Psoas muscle (tissue), 8 donors: ENCODE results near the gene BCAR3. TPM values are rescaled to one million over a fixed set of nuclear protein-coding genes. Genes with fewer than 3 reads are reported as not detected.

Source experiments
- ATAC-seq, 4 donors: fragments of 200-7000 bp; cut with Tn5 transposase; one replicate each; pipeline ENCODE4 v1.9.1; 2020; ENCODE audit warnings: moderate library complexity in 3 of 4, mild to moderate bottlenecking in 2 of 4
- DNase-seq, 2 donors: peaks; one replicate each; pipeline ENCODE4 v3.0.0-alpha.2; 2020
- H3K27ac ChIP-seq: fragments of 200-600 bp; one replicate; pipeline ENCODE4 v1.8.0; 2022
- H3K27me3 ChIP-seq, 3 donors: fragments of 200-600 bp in 1 of 3; one replicate each; pipeline versions ENCODE4 v1.6.1 to v1.8.0; 2013 to 2022; ENCODE audit warnings: low read length in 2 of 3, mild to moderate bottlenecking in 2 of 3, moderate library complexity in 1 of 3; ENCODE audit not compliant: insufficient read depth in 3 of 3
- H3K36me3 ChIP-seq, 2 donors: fragments of 200-600 bp in 1 of 2; one replicate each; pipeline versions ENCODE4 v1.6.1 to v1.8.0; 2013 to 2022; ENCODE audit warnings: low read depth in 1 of 2, mild to moderate bottlenecking in 1 of 2, moderate library complexity in 1 of 2; ENCODE audit not compliant: insufficient read depth in 1 of 2
- H3K4me1 ChIP-seq: fragments of 200-600 bp; one replicate; pipeline ENCODE4 v1.8.0; 2022
- H3K4me3 ChIP-seq: fragments of 200-600 bp; one replicate; pipeline ENCODE4 v1.8.0; 2022; ENCODE audit warnings: mild to moderate bottlenecking
- H3K9me3 ChIP-seq: fragments of 200-600 bp; one replicate; pipeline ENCODE4 v1.8.0; 2022
- whole genome bisulfite sequencing, 3 donors: extraction: QIAGEN DNeasy Blood & Tissue Kit; methylation state at CpG; one replicate each; pipeline versions ENCODE4 v1.1.6 to v1.1.7; 2013; 5-methylcytosine and 5-hydroxymethylcytosine counted together
- intact Hi-C, 2 donors: fragments of 100-400 bp; cut with DNase I; formaldehyde crosslinking; loops; one replicate each; pipeline versions ENCODE4 v1.11.0 to v1.14.2; 2022
- polyA plus RNA-seq, 3 donors: library from polyadenylated mRNA; stranded (reverse); fragments of 200-250 nt; gene quantifications; one replicate each; pipeline ENCODE4 v1.2.3, GENCODE V29; 2013
- total RNA-seq, 4 donors: library from RNA; stranded (reverse); fragmentation: NEBNext Ultra II Directional in 2 of 4; extraction: Animal tissue kit (Norgen Biotek cat#: 25700) in 2 of 4; gene quantifications; one replicate each; pipeline versions ENCODE4 v1.2.1 to v1.2.4, GENCODE V29; 2021 to 2023
- TF ChIP-seq, protein P1 (sequence below): fragments of 200-600 bp; IDR thresholded peaks from one replicate; pipeline ENCODE4 v1.8.0; 2022; ENCODE audit warnings: antibody characterized with exemption
- donor health status: healthy with polysubstance abuse.
- donor health status: DM: no; HTN: no; CAD: no; lungs with moderate emphysema.
- donor health status: Bipolar disorder and iron deficiency.
- donor health status: healthy.
- donor health status: DM: yes; HTN: yes; CAD: no.
- donor health status: DM: no; HTN: no; CAD: no.
- donor health status: DM: no; HTN: no; CAD: no.
- donor health status: DM: yes; HTN: yes; CAD: no.

Gene BCAR3
- total and polyA plus RNA-seq, 7 donors, result 15.8 to 64.1 (median 18.4) TPM

DNA sequence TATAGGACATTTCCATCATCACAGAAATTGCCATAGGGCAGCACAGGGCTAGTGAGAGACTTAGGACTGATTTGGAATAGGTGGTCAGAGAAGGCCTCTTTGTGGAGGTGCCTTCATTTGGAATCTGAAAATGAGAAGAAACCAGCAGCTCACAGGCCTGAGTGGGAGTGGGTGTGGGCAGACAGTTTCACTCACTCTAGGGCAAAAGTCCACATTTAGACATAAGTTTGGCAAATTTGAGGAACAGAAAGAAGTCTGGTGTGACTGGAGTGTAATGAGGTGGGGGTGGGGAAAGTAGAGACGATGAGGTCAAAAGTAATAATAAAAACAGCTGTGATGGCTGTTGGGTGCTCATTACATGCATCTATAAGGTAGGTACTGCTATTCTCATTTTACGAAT lies 22.4 kb upstream of the BCAR3 start:
- ATAC-seq (no peak), DNase-seq (no peak)
- Histone ChIP-seq H3K27ac (peak overlapping the region; percentile 93), H3K27me3 (peaks cover 0 to 2% (median 0%) of the 10 kb centered on the region in 3 donors), H3K36me3 (no peaks in the 10 kb centered on the region), H3K4me3 (no peak overlapping the region), H3K9me3 (no peaks in the 10 kb centered on the region), H3K4me1 (peaks cover 36% of the 10 kb centered on the region)
- 76 to 84% (median 83%) methylated on average over 2 of the region's 2 CpGs for WGBS, 3 donors
- TF ChIP-seq, protein P1, sequence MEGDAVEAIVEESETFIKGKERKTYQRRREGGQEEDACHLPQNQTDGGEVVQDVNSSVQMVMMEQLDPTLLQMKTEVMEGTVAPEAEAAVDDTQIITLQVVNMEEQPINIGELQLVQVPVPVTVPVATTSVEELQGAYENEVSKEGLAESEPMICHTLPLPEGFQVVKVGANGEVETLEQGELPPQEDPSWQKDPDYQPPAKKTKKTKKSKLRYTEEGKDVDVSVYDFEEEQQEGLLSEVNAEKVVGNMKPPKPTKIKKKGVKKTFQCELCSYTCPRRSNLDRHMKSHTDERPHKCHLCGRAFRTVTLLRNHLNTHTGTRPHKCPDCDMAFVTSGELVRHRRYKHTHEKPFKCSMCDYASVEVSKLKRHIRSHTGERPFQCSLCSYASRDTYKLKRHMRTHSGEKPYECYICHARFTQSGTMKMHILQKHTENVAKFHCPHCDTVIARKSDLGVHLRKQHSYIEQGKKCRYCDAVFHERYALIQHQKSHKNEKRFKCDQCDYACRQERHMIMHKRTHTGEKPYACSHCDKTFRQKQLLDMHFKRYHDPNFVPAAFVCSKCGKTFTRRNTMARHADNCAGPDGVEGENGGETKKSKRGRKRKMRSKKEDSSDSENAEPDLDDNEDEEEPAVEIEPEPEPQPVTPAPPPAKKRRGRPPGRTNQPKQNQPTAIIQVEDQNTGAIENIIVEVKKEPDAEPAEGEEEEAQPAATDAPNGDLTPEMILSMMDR, result no peak
- intact Hi-C loops, result no loop called here

DNA sequence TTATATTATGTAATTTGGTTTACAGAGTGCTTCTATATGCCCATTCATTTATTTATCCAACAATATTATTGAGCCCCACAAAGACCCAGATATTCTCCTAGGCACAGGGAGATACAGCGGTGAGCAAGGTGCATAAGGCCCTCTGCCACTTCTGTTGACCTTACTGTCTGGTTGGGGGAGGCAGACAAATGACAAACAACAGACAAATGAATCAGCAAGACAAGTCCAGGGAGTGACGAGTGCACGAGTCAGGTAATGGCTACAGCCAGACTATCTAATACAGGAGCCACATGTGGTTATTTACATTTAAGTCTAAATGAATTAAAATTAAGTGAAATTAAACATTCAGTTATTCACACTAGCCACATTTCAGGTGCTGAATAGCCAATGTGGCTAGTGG lies 22.0 kb upstream of the BCAR3 start:
- Histone ChIP-seq H3K9me3 (no peaks in the 10 kb centered on the region), H3K4me1 (peaks cover 36% of the 10 kb centered on the region), H3K4me3 (no peak overlapping the region), H3K27me3 (peaks cover 0 to 2% (median 0%) of the 10 kb centered on the region in 3 donors), H3K27ac (peak overlapping the region; percentile 93), H3K36me3 (no peaks in the 10 kb centered on the region)
- DNase-seq (no peak), ATAC-seq (no peak)
- TF ChIP-seq, protein P1, result no peak
- intact Hi-C loops, result no loop called here
- WGBS, 3 donors, result 83 to 90% (median 87%) methylated on average over 3 of the region's 3 CpGs

DNA sequence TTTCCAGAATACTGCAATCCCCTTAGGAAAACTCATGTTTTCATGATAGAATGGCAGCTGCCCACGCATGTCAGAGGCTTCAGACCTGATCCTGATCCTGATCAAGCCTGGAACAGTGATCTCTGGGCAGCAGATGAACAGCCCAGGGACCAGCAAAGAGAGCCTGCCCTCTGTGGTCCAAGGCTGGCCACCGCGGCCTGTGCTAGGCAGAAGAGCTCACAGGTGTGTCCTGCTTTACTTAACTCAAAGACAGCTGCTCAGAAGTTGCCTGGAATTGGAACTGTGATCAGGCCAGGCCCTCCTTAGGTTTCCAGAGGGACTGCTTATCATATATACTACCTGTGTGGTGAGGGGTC lies 21.2 kb upstream of the BCAR3 start:
- Histone ChIP-seq H3K4me3 (no peak overlapping the region), H3K4me1 (peaks cover 36% of the 10 kb centered on the region), H3K27ac (peak overlapping the region; percentile 93), H3K9me3 (no peaks in the 10 kb centered on the region), H3K36me3 (no peaks in the 10 kb centered on the region), H3K27me3 (peaks cover 0 to 2% (median 0%) of the 10 kb centered on the region in 3 donors)
- DNase-seq, result no peak
- intact Hi-C loops, result no loop called here
- ATAC-seq, result peak; percentile 47 to 71 (median 66)
- TF ChIP-seq, protein P1, result peak; percentile 28
- 11 to 17% (median 16%) methylated on average over 3 of the region's 3 CpGs for WGBS, 3 donors

DNA sequence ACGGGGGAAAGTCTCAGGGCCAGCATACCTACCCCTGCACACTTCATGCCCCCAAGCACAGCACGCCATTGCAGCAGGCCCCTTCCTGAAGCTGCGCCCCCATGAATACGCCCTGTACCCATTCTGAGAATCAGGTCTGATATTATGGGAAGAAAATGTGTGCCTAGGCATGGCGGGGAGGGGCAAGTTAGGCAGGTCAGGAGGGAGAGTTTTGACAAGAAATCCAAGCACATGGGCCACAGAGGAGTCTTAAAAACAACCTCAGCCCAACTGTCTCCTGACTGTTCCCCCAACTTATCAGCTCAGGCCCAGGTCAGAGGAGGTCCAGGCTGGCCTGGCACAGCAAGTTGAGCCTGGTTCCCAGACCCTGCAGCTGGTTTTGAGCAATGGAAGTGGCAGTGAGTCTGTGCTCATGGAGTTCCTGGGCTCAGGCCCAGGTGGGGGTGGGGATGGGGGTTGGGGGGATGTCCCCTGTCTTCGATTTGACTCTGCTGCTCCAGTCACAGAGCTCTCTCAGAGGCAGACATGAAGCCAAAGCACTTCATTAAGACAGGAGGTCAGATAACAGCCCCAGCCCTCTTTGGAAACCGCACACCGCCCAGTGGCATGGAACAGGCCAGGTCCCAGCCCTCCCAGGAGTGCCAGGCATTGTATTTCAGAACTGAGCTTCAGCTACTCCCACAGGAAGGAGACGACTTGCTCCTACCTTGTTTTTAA lies 20.6 kb upstream of the BCAR3 start:
- Histone ChIP-seq H3K9me3 (no peaks in the 10 kb centered on the region), H3K4me3 (no peak overlapping the region), H3K4me1 (peaks cover 36% of the 10 kb centered on the region), H3K27me3 (peaks cover 0 to 2% (median 0%) of the 10 kb centered on the region in 3 donors), H3K36me3 (no peaks in the 10 kb centered on the region), H3K27ac (peak overlapping the region; percentile 93)
- DNase-seq, result peak; percentile 58 to 78
- TF ChIP-seq, protein P1, result no peak
- 59 to 63% (median 61%) methylated on average over 9 of the region's 9 CpGs for WGBS, 3 donors
- ATAC-seq, result peak; percentile 84 to 91 (median 86)
- intact Hi-C loops, result no loop called here

DNA sequence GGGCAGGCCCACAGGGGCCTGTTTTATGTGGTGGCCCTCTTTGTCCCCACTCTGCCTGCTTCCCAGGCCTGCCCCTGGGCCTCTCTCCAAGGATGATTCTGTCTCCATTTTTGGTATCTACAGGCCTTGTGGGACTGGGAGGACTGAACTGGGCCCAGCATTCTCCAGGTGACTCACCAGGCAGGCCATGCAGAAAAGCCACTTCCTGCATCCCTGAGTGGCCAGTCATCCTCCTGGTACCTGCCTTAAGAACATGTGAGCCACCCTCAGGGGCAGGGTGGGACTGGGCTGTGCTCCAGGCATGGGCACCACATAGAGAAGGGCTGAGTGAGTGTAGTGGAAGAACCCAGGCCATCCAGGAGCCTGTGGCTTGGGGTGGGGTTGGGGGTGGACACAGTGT lies 20.0 kb upstream of the BCAR3 start:
- intact Hi-C loops, result no loop called here
- Histone ChIP-seq H3K9me3 (no peaks in the 10 kb centered on the region), H3K4me1 (peaks cover 36% of the 10 kb centered on the region), H3K27ac (peak overlapping the region; percentile 93), H3K36me3 (no peaks in the 10 kb centered on the region), H3K4me3 (no peak overlapping the region), H3K27me3 (peaks cover 0 to 2% (median 0%) of the 10 kb centered on the region in 3 donors)
- DNase-seq (peak; percentile 69 to 77), ATAC-seq (peak; percentile 88 to 91 (median 90))
- TF ChIP-seq, protein P1, result no peak
